NCI-H2029 treated with DMSO at 0.1 percent for 48 hours (cell line): ENCODE measurements around the gene COL13A1.

Experiments used
- DNase-seq: peaks from one replicate; lab custom pipeline; 2025; lab: John Stamatoyannopoulos, UW

COL13A1 gene

GRCh38 chr10:69866688-69867461 is 65.2 kb downstream of the COL13A1 start:
- DNase-seq = no peak

GRCh38 chr10:69867699-69868558 is 66.2 kb downstream of the COL13A1 start:
- DNase-seq = no peak

- DNase-seq = no peak
Measured at GRCh38 chr10:69868821-69869220, 67.1 kb downstream of the COL13A1 start.

- no peak for DNase-seq
Measured at GRCh38 chr10:69869291-69869961, 67.7 kb downstream of the COL13A1 start.

- no peak for DNase-seq
Measured at GRCh38 chr10:69870591-69870990, 68.9 kb downstream of the COL13A1 start.

- no peak for DNase-seq
Measured at GRCh38 chr10:69871074-69871473, 69.4 kb downstream of the COL13A1 start.

- DNase-seq = no peak
Measured at GRCh38 chr10:69872323-69872722, 70.6 kb downstream of the COL13A1 start.

- DNase-seq = no peak
Measured at GRCh38 chr10:69873135-69873639, 71.5 kb downstream of the COL13A1 start.

- no peak for DNase-seq
Measured at GRCh38 chr10:69874449-69874848, 72.7 kb downstream of the COL13A1 start.

- DNase-seq = no peak
Measured at GRCh38 chr10:69875856-69876255, 74.2 kb downstream of the COL13A1 start.

GRCh38 chr10:69876286-69876685 is 74.6 kb downstream of the COL13A1 start:
- DNase-seq = no peak

GRCh38 chr10:69876931-69877330 is 75.2 kb downstream of the COL13A1 start:
- DNase-seq = no peak

- DNase-seq = no peak
Measured at GRCh38 chr10:69878038-69878437, 76.3 kb downstream of the COL13A1 start.

- DNase-seq = no peak
Measured at GRCh38 chr10:69878951-69879350, 77.2 kb downstream of the COL13A1 start.

GRCh38 chr10:69879634-69880257 is 78.0 kb downstream of the COL13A1 start:
- DNase-seq = no peak

- no peak for DNase-seq
Measured at GRCh38 chr10:69880301-69881081, 78.8 kb downstream of the COL13A1 start.

GRCh38 chr10:69881202-69881601 is 79.5 kb downstream of the COL13A1 start:
- no peak for DNase-seq

GRCh38 chr10:69883310-69884023 is 81.8 kb downstream of the COL13A1 start:
- DNase-seq = peak; percentile 7

- no peak for DNase-seq
Measured at GRCh38 chr10:69884024-69884367, 82.3 kb downstream of the COL13A1 start.

- no peak for DNase-seq
Measured at GRCh38 chr10:69884686-69885085, 83.0 kb downstream of the COL13A1 start.
